Mesendoderm (in vitro differentiated cells): ENCODE results near the gene NXPH4.
A peak's percentile ranks its signal among the peaks of the same experiment; 100 is the strongest.

Source experiments
- DNase-seq: peaks from one replicate; pipeline ENCODE4 v3.0.0; 2013
- H2AK5ac ChIP-seq: 2 replicates; pipeline ENCODE4 v1.6.1; 2013; ENCODE audit warnings: low read length, inconsistent platforms
- H2BK120ac ChIP-seq: 2 replicates; pipeline ENCODE4 v1.6.1; 2013; ENCODE audit warnings: low read depth, mild to moderate bottlenecking, low read length, moderate library complexity, mixed read lengths
- H2BK15ac ChIP-seq: replicated peaks from 2 replicates; pipeline ENCODE4 v1.6.1; 2013; ENCODE audit warnings: low read depth, mild to moderate bottlenecking, moderate library complexity
- H2BK5ac ChIP-seq: 2 replicates; pipeline ENCODE4 v1.6.1; 2013; ENCODE audit warnings: low read length, inconsistent platforms
- H3K18ac ChIP-seq: 2 replicates; pipeline ENCODE4 v1.6.1; 2013; ENCODE audit warnings: mild to moderate bottlenecking, low read length, mixed read lengths
- H3K23ac ChIP-seq: one replicate; pipeline ENCODE4 v1.6.1; 2013; ENCODE audit warnings: low read length
- H3K27ac ChIP-seq: 2 replicates; pipeline ENCODE4 v1.5.1; 2013; ENCODE audit warnings: low read depth, mild to moderate bottlenecking, inconsistent platforms, low read length, moderate library complexity
- H3K27me3 ChIP-seq: 2 replicates; pipeline ENCODE4 v1.6.1; 2013; ENCODE audit warnings: low read length, control low read depth, mild to moderate bottlenecking, inconsistent platforms; ENCODE audit not compliant: insufficient read depth, poor library complexity
- H3K36me3 ChIP-seq: 2 replicates; pipeline ENCODE4 v1.6.1; 2013; ENCODE audit warnings: low read length, inconsistent platforms; ENCODE audit not compliant: control insufficient read depth, insufficient read depth
- H3K4ac ChIP-seq: one replicate; pipeline ENCODE4 v1.6.1; 2013; ENCODE audit warnings: low read depth, mild to moderate bottlenecking, low read length, moderate library complexity
- H3K4me1 ChIP-seq: 2 replicates; pipeline ENCODE4 v1.6.1; 2013; ENCODE audit warnings: low read depth, low read length, inconsistent platforms; ENCODE audit not compliant: control insufficient read depth
- H3K4me2 ChIP-seq: 2 replicates; pipeline ENCODE4 v1.6.1; 2013; ENCODE audit warnings: low read length
- H3K4me3 ChIP-seq: 2 replicates; pipeline ENCODE4 v1.5.1; 2013; ENCODE audit warnings: mild to moderate bottlenecking, low read length
- H3K56ac ChIP-seq: one replicate; pipeline ENCODE4 v1.6.1; 2013; ENCODE audit warnings: low read length
- H3K79me1 ChIP-seq: 2 replicates; pipeline ENCODE4 v1.6.1; 2013; ENCODE audit warnings: low read length, inconsistent platforms
- H3K79me2 ChIP-seq: 2 replicates; pipeline ENCODE4 v1.6.1; 2013; ENCODE audit warnings: mild to moderate bottlenecking, low read length; ENCODE audit not compliant: control insufficient read depth, insufficient read depth
- H3K9ac ChIP-seq: 2 replicates; pipeline ENCODE4 v1.6.1; 2013; ENCODE audit warnings: low read length, inconsistent platforms
- H4K5ac ChIP-seq: one replicate; pipeline ENCODE4 v1.6.1; 2013; ENCODE audit warnings: low read length
- H4K8ac ChIP-seq: one replicate; pipeline ENCODE4 v1.6.1; 2013; ENCODE audit warnings: low read depth, mild to moderate bottlenecking, control low read depth, low read length, moderate library complexity
- WGBS: extraction: QIAGEN DNeasy Blood & Tissue Kit; methylation state at CpG from one replicate; pipeline ENCODE4 v1.1.7; 2013; ENCODE audit warnings: low lambda C conversion rate, missing lambda C conversion rate; ENCODE audit not compliant: insufficient coverage; ENCODE audit errors: extremely low coverage; 5-methylcytosine and 5-hydroxymethylcytosine counted together

NXPH4 gene

GRCh38 chr12:57170408-57170807 is 46.2 kb upstream of the NXPH4 start:
- H3K23ac ChIP-seq, result no peak overlapping the region
- H2AK5ac ChIP-seq, result no peak overlapping the region
- no peak overlapping the region for H3K18ac ChIP-seq
- no peaks in the 10 kb centered on the region for H3K4me1 ChIP-seq
- no peaks in the 10 kb centered on the region for H3K79me2 ChIP-seq
- H3K27me3 ChIP-seq, result no peaks in the 10 kb centered on the region
- WGBS, result no CpG with 5 or more reads among the region's 1 CpG
- no peak overlapping the region for H4K8ac ChIP-seq
- H3K27ac ChIP-seq, result no peak overlapping the region
- peaks cover 13% of the 10 kb centered on the region for H3K36me3 ChIP-seq
- H3K79me1 ChIP-seq, result no peaks in the 10 kb centered on the region
- H4K5ac ChIP-seq, result no peak overlapping the region
- no peak overlapping the region for H2BK5ac ChIP-seq
- no peak overlapping the region for H3K4ac ChIP-seq
- H3K4me3 ChIP-seq, result no peak overlapping the region
- no peak overlapping the region for H2BK120ac ChIP-seq
- DNase-seq, result no peak
- H3K56ac ChIP-seq, result no peak overlapping the region
- no peak overlapping the region for H3K9ac ChIP-seq
- H3K4me2 ChIP-seq, result no peak overlapping the region
- no peak overlapping the region for H2BK15ac ChIP-seq

GRCh38 chr12:57170927-57171326 is 45.7 kb upstream of the NXPH4 start:
- Histone ChIP-seq H2AK5ac (no peak overlapping the region), H3K36me3 (peaks cover 12% of the 10 kb centered on the region), H3K23ac (no peak overlapping the region), H2BK15ac (no peak overlapping the region), H3K27ac (no peak overlapping the region), H3K18ac (no peak overlapping the region), H3K4me1 (no peaks in the 10 kb centered on the region), H2BK120ac (no peak overlapping the region), H3K4me2 (no peak overlapping the region), H4K8ac (no peak overlapping the region), H3K56ac (no peak overlapping the region), H4K5ac (no peak overlapping the region), H3K4ac (no peak overlapping the region), H3K27me3 (no peaks in the 10 kb centered on the region), H3K79me2 (no peaks in the 10 kb centered on the region), H2BK5ac (no peak overlapping the region), H3K79me1 (no peaks in the 10 kb centered on the region), H3K4me3 (no peak overlapping the region), H3K9ac (no peak overlapping the region)
- no peak for DNase-seq
- no CpG with 5 or more reads among the region's 4 CpGs for WGBS

GRCh38 chr12:57171668-57172067 is 44.9 kb upstream of the NXPH4 start:
- H3K23ac ChIP-seq, result no peak overlapping the region
- WGBS, result no CpG with 5 or more reads among the region's 4 CpGs
- DNase-seq, result no peak
- H3K27me3 ChIP-seq, result no peaks in the 10 kb centered on the region
- H2BK120ac ChIP-seq, result no peak overlapping the region
- peaks cover 13% of the 10 kb centered on the region for H3K36me3 ChIP-seq
- no peak overlapping the region for H2AK5ac ChIP-seq
- H3K18ac ChIP-seq, result no peak overlapping the region
- no peak overlapping the region for H2BK15ac ChIP-seq
- H3K79me1 ChIP-seq, result no peaks in the 10 kb centered on the region
- H3K4me1 ChIP-seq, result no peaks in the 10 kb centered on the region
- no peak overlapping the region for H3K9ac ChIP-seq
- H3K56ac ChIP-seq, result no peak overlapping the region
- no peak overlapping the region for H4K5ac ChIP-seq
- H3K4ac ChIP-seq, result no peak overlapping the region
- H4K8ac ChIP-seq, result no peak overlapping the region
- no peak overlapping the region for H3K4me2 ChIP-seq
- no peak overlapping the region for H3K27ac ChIP-seq
- H2BK5ac ChIP-seq, result no peak overlapping the region
- no peaks in the 10 kb centered on the region for H3K79me2 ChIP-seq
- no peak overlapping the region for H3K4me3 ChIP-seq

- Histone ChIP-seq H2AK5ac (no peak overlapping the region), H3K27me3 (no peaks in the 10 kb centered on the region), H2BK5ac (no peak overlapping the region), H3K23ac (no peak overlapping the region), H3K27ac (no peak overlapping the region), H4K8ac (no peak overlapping the region), H2BK120ac (no peak overlapping the region), H3K4me3 (no peak overlapping the region), H4K5ac (no peak overlapping the region), H3K4me2 (no peak overlapping the region), H3K36me3 (peaks cover 17% of the 10 kb centered on the region), H3K4me1 (no peaks in the 10 kb centered on the region), H3K79me1 (no peaks in the 10 kb centered on the region), H3K9ac (no peak overlapping the region), H3K4ac (no peak overlapping the region), H3K18ac (no peak overlapping the region), H3K56ac (no peak overlapping the region), H2BK15ac (no peak overlapping the region), H3K79me2 (no peaks in the 10 kb centered on the region)
- peak; percentile 65 for DNase-seq
- WGBS, result no CpG with 5 or more reads among the region's 11 CpGs
These were observed 43.5 kb upstream of the NXPH4 start for GRCh38 chr12:57173089-57173488.

- no peak overlapping the region for H3K4me3 ChIP-seq
- no peak for DNase-seq
These were observed 42.9 kb upstream of the NXPH4 start for GRCh38 chr12:57173683-57174082.

GRCh38 chr12:57175428-57176138 is 41.0 kb upstream of the NXPH4 start:
- H3K27me3 ChIP-seq, result no peaks in the 10 kb centered on the region
- no peak overlapping the region for H2BK5ac ChIP-seq
- H3K4me2 ChIP-seq, result no peak overlapping the region
- peak; percentile 75 for DNase-seq
- H3K18ac ChIP-seq, result no peak overlapping the region
- H3K4me3 ChIP-seq, result no peak overlapping the region
- no peak overlapping the region for H3K56ac ChIP-seq
- H2BK120ac ChIP-seq, result no peak overlapping the region
- H3K79me1 ChIP-seq, result no peaks in the 10 kb centered on the region
- H3K27ac ChIP-seq, result no peak overlapping the region
- H4K5ac ChIP-seq, result no peak overlapping the region
- no peak overlapping the region for H4K8ac ChIP-seq
- H3K4me1 ChIP-seq, result no peaks in the 10 kb centered on the region
- WGBS, result no CpG with 5 or more reads among the region's 29 CpGs
- no peak overlapping the region for H3K4ac ChIP-seq
- no peak overlapping the region for H2BK15ac ChIP-seq
- no peaks in the 10 kb centered on the region for H3K79me2 ChIP-seq
- H3K23ac ChIP-seq, result no peak overlapping the region
- no peak overlapping the region for H3K9ac ChIP-seq
- H3K36me3 ChIP-seq, result peaks cover 24% of the 10 kb centered on the region
- no peak overlapping the region for H2AK5ac ChIP-seq

More at GRCh38 chr12:57173683-57174082, 42.9 kb upstream of the NXPH4 start:
- Histone ChIP-seq H3K4ac (no peak overlapping the region), H3K56ac (no peak overlapping the region), H3K4me1 (no peaks in the 10 kb centered on the region), H4K5ac (no peak overlapping the region), H4K8ac (no peak overlapping the region), H3K4me2 (no peak overlapping the region), H3K27me3 (no peaks in the 10 kb centered on the region), H3K79me1 (no peaks in the 10 kb centered on the region), H3K18ac (no peak overlapping the region), H2BK120ac (no peak overlapping the region), H3K27ac (no peak overlapping the region), H2BK15ac (no peak overlapping the region), H3K23ac (no peak overlapping the region), H2AK5ac (no peak overlapping the region), H3K79me2 (no peaks in the 10 kb centered on the region), H2BK5ac (no peak overlapping the region), H3K36me3 (peaks cover 20% of the 10 kb centered on the region), H3K9ac (no peak overlapping the region)
- WGBS, result no CpG with 5 or more reads among the region's 14 CpGs
